Right renal cortex interstitium (tissue), 3 donors: Measurements from ENCODE around the gene TXNRD3. TPM values are rescaled to one million over a fixed set of nuclear protein-coding genes. Genes with fewer than 3 reads are reported as not detected.
"Not testable (repeated sequence)": the region's sequence is repeated elsewhere in the genome, so short reads cannot be mapped to it uniquely, and the experiment has no call there.

Experiments
- DNase-seq, 3 donors: peaks; one replicate each; pipeline ENCODE4 v3.0.0-alpha.2; 2013; ENCODE audit warnings: low read depth in 3 of 3, low spot score in 2 of 3
- polyA plus RNA-seq, 3 donors: library from polyadenylated mRNA; unstranded; fragments of 120-200 nt; gene quantifications; one replicate each; pipeline ENCODE4 v1.2.1, GENCODE V29; 2013; ENCODE audit not compliant: insufficient read length in 3 of 3

Gene TXNRD3
- polyA plus RNA-seq, 3 donors, result 17.7 to 21.5 (median 21.2) TPM

DNA sequence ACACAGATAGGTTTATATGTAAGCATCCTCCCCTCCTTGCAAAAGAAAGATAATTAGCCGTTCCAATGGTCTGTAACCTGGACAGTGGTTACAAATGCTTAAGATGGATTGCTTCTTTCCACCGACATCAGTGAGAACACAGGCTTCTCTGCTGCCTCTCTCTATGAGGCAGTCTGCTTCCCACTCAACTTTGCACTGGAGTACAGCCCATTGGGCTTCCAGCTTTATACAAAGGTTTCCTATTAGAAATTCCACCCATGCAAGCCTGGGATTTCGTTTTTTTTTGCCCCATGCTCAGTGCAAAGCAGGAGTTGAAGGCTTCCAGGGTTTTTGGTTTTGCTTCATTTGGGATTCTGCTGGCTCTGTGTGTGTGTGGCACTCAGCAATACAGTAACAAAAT lies 48.9 kb downstream of the TXNRD3 start:
- no peak for DNase-seq

DNA sequence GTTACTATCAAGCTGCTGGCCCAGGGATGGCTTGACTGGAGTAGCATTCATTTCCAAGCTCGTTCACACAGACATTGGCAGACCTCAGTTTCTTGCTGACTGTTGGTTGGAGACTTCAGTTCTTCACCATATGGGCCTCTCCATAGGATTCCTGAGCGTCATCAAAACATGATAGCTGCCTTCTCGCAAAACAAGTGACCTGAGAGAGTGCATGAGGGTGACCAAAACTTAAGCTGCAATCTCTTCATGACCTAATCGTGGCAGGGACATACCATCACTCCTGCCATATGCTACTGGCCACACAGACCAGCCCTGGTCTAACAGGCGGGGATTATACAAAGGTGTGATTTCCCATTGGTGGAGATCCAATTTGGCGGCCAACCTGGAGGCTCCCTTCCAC lies 50.2 kb downstream of the TXNRD3 start:
- DNase-seq, result no peak

DNA sequence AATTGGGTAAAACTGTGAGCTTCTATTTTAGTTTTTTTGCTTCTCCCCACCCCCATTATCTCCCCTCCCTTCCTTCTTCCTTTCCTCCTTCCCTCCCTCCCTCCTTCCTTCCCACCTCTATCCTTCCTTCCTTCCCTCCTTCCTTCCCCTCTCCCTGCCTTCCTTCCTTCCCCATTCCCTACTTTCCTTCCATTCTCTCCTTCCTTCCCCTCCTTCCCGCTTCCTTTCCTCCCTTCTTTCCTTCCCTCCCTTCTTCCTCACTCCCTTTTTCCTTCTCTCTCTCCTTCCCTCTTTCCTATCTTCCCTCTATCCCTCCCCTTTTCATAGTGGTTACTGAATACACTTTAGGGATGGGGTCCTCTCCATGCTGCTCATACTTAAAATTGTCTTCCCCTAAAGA lies 55.8 kb downstream of the TXNRD3 start:
- no peak for DNase-seq

DNA sequence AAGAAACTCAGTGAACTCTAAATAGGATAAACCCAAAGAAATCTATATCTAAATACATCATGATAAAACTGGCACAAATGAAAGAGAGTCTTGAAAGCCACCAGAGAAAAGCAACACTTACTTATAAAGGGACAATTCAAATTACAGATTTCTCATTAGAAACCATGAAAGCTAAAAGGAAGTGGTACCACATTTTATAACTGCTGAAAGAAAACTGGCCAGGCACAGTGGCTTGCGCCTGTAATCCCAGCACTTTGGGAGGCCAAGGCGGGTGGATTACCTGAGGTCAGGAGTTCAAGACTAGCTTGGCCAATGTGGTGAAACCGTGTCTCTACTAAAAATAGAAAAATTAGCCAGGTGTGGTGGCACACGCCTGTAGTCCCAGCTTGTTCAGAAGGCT lies 59.4 kb downstream of the TXNRD3 start:
- not testable (repeated sequence) for DNase-seq

DNA sequence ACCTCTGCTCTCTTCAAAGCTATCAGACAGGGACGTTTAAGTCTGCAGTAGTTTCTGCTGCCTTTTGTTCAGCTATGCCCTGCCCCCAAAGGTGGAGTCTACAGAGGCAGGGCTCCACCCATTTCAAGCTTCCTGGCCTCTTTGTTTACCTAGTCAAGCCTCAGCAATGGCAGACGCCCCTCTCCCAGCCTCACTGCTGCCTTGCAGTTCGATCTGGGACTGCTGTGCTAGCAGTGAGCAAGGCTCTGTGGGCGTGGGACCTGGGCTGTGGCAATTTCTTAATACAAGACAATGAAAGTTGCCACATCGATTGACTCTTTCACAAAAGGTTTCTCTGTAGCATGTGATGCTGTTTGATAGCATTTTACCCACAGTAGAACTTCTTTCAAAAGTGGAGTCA lies 63.4 kb downstream of the TXNRD3 start:
- DNase-seq, result not testable (repeated sequence)

DNA sequence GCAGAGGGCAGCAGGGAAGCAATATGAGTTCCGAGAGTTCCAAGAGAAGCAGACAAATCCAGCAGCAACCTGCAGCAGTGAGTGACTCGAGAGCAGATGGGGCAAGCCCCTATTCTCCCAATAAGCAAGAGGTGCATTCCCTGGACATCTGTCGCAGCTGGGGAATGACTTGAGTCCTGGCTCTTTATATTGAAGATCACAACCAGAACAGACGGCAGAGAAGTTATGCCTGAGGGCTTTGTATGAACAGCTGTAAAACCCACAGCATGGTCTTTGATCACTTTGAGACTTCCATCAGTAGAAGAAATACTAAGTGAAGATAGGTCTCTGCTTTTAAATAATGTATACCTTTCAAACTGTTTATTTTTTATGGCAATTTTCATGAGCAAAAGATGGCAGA lies 72.6 kb downstream of the TXNRD3 start:
- DNase-seq, result no peak

DNA sequence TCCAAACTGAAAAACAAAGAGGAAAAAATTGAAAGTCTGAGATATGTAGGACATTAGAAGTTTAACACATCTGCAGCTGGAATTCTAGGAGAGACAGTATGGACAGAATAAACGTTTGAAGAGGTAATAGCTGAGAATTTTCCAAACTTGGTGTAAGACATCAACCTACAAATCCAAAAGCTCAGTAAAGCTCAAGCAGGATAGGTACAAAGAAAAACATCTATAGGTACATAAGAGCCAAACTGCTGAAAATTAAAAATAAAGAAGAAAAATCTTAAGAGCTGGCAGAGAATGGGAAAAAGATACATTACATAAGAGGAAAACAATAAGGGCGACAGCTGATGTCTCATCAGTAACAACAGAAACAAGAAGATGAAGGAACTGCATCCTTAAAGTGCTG lies 73.4 kb downstream of the TXNRD3 start:
- no peak for DNase-seq

DNA sequence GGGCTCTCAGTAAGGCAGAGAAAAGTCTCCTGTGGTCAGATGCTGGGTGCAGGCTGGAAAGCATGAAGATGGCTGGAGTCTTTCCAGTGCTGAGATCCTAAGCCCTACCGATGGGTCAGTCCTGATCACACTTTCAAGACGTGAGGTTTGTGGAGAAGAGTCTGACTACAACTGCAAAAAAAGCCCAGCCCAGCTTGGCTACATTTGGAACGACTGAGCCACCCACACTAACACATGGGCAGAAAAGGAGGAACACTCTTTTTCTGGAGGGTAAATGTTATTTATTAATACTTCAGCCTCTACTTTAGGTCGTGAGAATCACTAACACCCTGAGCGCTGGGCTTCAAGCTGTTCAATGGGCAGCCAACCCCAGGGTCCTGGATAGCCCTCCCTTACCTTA lies 74.2 kb downstream of the TXNRD3 start:
- no peak for DNase-seq

DNA sequence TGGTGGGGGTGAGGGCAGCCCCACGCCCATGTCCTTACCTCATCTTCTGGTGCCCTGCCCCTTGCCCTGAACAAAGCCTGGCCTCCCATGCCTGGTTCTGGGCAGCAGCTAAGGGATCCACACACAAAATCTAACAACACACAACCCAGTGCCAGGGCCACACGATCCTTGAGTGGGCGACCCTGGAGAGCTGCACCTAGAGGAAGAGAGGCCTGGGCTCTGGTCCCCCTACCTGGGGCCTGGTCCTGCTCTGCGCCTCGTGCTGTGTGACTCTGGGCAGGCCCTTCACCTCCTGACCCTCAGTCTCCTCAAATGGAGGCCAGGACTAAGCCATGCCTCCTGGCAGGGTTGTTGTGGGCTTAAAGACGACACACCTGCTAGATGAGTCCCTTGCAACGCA lies 76.2 kb downstream of the TXNRD3 start:
- no peak for DNase-seq

DNA sequence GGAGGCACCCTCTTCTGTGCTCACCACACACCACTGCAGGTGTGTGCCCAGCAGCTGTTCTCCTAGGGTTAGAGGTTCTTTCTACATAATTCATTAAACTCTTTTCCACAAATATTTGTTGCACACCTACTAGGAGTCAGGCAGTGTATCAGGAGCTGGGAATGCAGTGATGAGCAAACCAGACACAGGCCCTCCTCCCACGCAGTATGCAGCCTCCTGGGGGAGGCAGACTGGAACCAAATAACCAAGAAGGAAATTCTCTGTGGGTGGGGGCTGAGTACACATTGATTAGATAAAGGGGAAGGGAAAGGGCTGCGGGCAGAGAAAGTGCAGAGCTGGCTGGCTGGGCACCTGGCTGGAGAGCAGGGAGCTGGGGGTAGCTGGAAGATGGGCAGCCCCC lies 77.7 kb downstream of the TXNRD3 start:
- no peak for DNase-seq

DNA sequence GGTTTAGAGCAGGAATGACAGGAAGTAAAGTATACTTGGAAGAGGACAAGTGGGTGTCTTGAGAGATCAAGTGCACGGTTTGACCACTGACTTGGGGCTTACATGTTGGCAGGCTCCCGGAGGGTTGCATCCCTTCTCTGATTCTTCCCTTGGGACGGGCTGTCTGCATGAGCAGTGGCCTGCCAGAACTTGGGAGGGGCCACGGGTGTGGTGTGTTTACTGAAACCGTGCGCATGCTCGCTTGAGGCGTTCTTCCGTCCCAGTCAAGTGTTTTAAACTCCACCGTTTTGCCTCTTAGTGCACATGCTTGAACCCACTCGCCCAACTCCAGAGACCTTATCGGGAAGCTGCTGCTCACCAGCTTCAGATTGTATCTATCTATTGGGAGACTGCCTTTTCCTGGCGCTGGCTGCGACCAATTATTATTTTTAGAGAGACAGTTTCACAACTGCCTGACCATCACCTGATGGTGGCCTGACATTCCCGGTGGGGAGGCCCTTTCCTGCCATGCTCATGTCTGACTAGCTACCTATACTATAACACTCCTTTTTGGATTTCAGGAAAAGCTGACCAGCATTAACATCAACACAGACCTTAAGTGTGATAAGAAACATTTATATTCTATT lies 81.3 kb downstream of the TXNRD3 start:
- no peak for DNase-seq

DNA sequence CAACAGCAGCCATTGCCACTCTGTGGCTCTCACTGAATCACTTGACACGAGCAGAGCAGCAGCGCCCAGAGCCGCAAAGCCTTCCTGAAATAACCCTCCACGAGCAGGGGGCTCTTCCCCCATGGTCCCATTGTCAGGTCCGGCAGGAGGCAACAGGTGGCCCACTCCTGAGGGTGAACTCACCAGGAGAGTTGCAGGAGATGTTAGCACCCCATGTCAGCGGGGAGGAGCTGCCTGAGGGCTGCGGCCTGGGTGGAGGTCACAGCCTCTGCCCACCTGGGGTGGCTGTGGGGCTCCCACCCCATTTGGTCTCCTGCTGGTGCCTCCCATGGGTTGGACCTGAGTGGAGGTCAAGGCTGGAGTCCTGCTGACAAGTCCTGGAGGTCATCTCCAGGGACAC lies 83.8 kb downstream of the TXNRD3 start:
- no peak for DNase-seq

DNA sequence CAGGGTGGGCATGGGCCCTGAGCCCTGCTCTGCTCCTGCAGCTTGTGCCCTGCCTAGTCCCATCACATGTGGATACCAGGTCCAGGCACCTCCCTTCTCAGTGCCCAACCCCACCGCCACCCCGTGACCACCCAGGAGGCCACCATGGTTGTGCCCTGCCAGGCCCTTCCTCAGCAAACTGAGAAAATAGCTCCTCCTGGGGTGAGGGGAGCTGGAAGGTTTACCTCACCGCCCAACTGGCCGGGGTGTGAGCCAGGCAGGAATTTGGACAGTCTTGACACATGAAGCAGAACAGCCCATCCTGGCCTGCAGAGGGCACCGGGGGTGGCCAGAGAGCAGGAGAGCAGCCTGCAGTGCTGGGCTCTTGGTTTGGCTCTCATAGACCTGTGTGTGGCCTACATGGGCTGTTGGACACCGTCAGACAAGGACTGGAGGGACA lies 84.8 kb downstream of the TXNRD3 start:
- DNase-seq, result no peak

DNA sequence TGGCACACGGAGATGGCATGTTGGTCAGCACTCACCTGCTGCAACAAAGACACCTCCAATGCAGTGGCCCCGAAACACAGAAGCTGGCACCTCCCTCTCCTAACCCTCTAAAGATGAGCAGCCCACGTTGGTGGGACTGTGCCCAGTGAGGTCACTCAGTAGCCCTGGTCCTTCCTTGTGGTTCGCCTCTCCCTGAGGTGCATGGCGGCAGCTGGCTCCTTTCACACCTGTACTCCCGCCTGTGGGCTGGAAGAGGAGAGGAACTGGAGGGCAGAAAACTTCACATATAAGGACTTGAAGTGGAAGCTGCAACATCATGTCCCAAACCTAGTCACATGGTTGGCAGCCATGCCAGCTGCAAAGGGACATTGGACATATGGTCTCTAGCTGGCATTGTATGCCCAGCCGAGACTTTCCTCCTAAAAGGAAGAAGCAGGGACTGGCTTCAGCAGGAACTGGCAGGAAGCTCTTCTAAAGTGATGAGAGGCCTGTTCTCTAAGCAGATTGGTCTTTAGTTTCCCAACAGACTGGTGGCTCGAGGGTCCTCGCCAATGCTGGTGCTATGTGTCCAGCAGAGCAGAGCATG lies 85.4 kb downstream of the TXNRD3 start:
- no peak for DNase-seq

DNA sequence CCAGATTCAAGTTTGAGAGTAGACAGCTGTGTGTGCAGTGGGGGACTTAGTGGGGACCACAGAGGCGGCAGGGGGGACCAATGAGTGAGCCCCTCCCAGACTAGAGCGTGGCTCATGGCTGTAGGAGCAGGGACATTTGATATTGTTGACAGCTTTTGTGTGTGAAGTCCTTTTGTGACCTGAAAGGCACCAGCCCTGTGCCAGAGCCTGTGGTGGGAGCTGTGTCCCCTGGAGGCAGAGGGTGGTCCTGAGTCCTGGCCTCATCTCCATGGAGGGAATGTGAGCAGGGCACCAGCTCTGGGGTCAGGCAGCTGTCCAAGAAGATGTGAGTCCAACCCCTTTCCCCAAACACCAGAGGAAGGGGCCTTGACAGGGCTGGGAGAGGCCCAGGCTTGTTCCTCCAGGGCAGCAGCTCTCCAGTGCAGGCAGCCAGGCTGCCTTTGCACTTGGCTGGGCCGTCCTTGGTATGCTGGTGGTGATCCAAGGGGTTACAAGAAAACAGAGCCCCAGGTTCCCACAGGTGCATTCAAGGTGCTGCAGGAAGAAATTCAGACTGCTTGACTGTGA lies 86.1 kb downstream of the TXNRD3 start:
- DNase-seq, result no peak

DNA sequence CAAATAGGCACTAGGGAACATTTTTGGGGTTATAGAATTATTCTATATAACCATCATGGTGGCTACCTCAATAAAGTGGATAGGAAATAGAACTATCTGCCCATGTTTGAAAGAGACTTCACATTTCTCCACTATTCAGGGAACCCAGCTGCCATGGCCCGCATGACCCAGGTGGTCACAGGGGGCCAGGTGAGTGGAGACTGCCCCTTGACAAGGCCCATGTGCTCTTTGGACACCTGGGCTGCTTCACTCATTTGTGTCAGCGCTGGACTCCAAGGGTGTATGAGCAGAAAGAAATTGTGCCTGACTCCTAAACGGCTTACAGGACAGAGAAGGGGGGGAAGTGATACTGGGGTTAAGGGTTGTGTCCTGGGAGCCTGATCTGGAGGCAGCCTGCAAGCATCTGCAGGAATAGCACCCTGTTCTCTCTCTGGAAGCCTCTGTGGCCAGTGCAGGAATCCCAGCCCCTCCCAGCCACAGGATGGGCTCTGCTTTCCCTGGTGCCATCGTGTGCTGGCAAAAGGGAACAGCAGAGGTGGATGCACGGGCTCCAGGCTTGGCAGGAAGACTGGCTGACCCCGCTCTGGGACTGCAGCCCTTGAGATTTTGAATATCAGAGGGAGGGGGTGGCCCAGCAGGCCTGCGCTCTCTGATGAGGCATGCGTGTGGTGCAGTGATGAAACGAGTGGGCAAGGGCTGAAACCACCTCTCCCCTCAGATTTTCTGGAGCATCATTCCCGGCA lies 87.1 kb downstream of the TXNRD3 start:
- no peak for DNase-seq

DNA sequence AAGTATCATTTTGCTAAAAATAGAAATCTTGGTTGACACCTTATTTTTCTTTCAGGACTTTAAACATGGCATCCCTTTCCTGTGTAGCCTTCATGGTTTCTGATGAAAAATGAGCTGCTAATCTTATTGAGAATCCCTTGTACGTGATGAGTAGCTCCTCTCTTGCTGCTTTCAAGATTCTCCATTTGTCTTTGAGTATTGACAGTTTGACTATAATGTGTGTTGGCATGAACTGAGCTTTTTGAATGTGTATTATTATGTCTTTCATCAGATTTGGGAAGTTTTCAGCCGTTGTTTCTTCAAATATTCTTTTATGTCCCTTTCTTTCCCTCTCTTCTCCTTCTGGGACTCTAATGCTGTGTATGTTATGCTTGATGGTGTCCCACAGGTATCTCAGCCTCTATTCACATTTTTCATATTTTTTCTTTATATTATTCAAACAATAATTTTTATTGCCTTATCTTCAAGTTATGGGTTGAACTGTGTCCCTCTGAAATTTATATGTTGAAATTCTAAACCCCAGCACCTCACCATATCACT lies 92.1 kb downstream of the TXNRD3 start:
- DNase-seq, result no peak

DNA sequence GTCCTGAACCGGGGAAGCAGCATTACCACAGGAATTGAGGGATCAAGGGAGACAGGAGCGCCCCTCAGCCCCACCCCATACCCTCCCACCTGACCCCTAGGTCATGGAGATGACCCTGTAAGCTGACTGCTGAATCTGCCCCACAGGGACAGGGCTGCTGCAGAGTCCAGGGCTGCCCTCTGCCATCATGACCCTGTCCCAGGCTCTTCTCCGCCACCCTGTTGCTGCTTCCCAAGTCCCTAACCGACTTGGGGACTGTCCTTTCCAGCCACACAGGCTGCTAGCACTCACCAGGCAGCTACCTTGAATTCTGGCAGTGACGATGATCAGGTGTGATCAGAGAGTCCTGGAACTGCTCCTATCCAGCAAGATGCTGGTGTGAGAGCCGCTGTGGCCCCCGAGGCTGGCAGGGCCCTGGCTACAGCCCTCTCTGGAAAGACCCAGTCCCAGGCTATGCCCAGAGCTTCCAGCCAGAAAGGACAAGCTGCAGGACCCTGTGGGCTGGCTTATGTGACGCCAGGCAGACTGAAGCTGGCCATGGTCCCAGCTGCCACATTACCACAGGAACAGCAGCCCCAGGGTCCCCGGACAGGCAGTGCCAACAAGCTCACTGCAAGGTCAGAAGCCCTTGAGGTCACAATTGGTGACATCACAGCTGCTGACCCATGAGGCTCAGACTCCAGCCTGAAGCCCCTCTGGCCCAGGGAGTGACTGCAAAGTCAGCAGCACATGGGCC lies 96.4 kb downstream of the TXNRD3 start, which contains the start of gene C3orf22:
Gene C3orf22 (minus strand): TSS at position 597 of the 736 bp plus-strand sequence. CDS start 5,542 bp downstream, outside the sequence.
- no peak for DNase-seq

DNA sequence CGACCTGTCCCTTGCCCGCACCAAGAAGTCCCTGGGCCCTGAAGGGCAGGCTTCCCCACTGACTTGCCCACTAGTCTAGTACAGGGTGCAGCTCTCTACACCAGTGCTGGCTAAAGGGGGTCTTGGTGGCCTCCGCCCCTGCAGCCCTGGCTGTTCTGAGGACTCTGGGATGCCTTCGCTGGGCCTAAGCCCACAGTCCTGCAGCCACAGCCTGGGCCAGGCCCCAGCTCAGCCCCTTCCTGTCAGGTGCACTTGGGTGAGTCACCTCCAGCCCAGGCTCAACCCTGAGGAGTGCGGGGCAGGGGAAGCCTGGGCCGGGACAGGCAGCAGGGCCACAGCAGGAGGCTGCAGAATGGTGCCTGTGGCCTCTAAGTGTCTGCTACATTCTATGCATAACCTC lies 97.2 kb downstream of the TXNRD3 start:
- DNase-seq, result no peak

DNA sequence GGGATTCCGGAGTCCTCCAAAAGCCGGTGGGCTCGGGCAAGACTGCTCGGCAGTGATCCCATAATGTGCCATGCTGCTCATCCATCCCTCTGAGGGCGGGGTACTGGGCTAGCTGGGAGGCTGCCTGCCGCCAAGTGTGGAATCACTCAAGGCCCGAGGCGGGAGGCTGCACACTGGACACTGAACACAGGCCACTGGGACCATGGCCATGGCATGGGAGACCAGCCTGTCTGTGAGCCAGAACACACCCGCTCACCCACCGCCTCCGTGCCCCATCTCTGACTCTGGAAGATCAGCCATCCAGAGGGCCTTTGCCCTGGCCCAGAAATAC lies 97.5 kb downstream of the TXNRD3 start:
- no peak for DNase-seq
